HG02885 (cell line): ENCODE data around the gene KCNJ10.

Source experiments
- ATAC-seq: cut with Tn5 transposase; IDR thresholded peaks from one replicate; pipeline ENCODE4 v1.9.1; 2021; ENCODE audit warnings: mild to moderate bottlenecking; ENCODE audit not compliant: unreplicated experiment, poor library complexity

KCNJ10 gene

GRCh38 chr1:160031365-160032164 is 38.4 kb downstream of the KCNJ10 start, which contains the start of gene PIGM:
Gene PIGM, minus strand, starts transcription at chr1:160031990. Its CDS starts 251 bp downstream, at chr1:160031739.
- ATAC-seq = peak; percentile 95

DNA sequence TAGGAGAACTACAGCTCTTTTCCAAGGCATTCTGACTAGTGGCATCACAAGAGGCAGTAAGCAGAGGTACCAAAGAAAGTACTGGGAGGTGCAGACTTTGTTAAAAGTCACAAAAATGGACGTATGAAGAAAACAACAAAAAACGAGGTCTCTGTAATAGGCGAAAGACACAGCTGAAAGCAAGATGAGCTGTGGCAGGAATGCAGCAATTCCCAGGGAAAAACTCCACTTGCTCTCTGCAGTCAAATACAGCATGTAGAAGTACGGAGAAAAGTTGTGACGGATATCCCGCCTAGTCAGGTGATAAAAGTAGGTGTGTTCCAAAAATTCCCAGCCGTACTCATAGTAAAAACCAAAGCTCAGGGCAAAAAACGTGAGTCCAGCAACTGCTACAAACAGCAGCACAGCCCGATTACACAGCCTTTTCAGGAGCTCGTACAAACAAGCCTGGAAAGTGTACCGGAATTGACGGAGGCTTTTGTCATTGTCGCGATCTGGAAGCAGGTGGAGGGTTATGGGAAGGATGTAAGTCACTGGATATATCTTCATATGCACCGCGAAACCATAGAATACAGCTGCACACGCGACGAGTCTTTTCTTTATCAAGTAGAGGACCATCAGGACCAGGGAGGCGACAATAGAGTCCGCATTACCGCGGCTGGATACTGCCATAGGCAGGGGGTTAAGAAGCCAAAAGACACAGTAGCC is 39.1 kb downstream of the KCNJ10 start:
- ATAC-seq = peak; percentile 24

DNA sequence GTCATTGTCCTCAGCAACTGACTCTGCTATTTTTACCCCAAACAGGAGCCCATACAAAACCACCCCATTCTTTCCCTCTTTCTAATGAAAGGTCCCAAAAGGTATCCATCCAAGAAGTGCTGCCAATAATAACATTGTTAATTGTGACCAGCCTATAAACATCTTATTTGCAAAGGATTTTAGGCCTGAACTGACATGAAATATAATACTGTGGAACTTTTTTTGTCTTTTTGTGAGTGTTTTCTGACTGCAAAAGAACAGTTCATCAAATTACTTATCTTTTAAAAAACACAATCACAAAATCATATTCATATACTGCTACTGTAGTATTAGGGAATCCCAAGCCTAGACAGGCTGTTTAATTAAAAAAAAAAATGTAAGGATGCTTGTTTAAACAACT is 41.5 kb downstream of the KCNJ10 start:
- no peak for ATAC-seq

DNA sequence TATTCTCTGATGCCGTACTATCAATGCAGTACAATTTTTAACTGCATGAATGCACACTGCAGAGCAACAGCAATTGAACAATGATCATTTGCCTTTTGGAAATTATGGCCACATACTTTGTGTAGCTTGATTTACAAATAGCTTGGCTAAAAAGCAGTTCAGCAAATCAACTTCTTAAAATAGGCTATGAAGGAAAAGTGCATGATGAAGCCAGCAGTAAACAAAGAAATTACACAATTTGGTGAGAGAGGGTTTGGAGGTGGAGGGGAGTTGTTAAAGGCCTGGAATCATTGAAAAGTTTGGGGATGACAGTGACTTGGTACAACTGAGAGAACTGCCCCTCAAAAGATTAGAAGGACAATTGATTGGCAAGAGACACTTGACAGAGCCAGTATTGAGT is 44.6 kb downstream of the KCNJ10 start:
- no peak for ATAC-seq

- no peak for ATAC-seq
Observed at GRCh38 chr1:160024195-160024905, 45.6 kb downstream of the KCNJ10 start.

DNA sequence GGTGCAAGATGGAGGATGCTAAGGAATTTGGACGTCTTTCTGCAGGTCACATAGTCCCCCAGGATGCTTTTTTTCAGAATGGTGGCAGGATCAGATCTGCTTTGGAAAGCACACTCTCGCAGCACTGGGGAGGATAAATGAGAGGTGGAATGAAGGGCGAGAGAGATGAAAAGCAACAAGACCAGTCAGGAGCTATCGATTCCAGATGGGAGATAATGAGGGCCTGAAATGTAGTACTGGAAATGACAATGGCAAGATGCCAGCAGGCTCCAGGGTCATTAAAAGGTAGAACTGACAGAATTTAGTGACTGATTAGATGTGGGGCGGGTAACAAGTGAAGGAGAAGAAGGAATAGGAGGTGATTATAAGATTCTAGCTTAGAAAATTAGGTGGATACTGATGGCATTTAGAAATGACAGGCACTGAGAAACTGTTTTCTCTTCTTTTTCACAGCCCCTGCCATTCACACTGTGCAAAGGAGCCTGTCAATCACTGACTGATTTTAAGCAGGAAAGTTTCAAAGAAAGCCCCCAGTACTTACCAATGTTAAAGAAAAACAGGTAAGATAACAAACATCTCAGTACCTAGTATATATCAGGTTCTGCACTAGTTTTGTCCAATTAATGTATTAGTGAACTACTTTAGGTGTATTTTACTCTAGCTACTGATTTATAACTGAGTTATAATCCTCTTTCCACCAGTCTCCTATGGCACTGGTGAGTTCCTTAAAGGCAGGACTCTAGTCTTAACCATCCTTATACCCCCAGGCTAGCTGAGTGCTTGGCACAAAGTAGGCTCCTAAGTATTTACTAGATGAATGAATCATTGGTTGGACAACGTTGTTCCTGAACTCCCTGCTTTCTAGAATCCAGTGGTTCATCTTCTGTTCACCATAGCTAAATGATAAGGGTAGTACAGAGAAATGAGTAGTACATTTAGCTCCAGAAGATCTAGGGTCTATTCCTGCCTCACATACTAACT is 47.3 kb downstream of the KCNJ10 start:
- ATAC-seq = no peak

DNA sequence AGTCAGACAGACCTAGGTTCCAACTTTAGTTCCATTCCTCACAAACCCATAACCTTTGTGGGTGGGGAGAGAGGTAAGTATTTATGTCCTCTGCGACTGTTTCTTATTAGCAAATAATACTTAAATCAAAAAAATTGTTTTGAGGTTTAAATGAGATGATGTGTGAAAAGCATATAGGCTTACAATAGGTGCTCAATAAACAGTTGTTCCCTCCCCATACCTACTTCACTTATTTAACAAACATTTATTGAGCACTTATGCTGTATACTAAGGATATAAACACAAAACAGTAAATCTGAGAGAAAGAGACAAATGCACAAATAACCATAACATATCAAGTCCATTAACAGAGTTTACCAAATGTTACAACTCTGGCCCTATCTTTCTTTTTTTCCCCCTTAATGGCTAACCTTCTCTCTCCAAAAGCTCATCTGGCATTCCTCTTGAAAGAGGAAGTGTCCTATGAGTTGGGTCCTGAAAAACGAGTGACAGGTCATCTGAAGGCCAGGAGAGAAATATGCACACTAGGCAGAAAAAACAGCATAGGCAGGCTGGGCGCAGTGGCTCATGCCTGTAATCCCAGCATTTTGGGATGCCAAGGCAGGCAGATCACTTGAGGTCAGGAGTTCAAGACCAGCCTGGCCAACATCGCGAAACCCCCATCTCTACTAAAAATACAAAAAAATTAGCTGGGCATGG is 48.4 kb downstream of the KCNJ10 start:
- no peak for ATAC-seq

DNA sequence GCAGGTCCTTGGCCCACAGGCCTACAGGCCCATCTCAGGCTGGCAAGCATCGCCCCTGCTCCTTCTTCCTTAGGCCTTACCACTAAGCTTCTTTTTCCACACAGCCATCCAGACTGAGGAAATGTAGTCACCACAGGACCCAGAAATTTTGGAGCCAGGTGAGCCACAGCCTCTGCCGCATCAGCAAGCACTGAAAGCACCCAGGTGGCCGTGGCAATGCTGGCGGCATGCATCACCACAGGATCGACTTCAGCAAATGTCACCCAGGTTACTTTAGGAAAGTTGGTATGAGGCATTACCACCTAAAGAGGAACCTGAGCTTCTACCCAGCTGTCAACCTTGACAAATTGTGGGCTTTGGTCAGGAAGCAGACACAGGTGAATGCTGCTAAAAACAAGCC is 49.8 kb downstream of the KCNJ10 start:
- no peak for ATAC-seq

DNA sequence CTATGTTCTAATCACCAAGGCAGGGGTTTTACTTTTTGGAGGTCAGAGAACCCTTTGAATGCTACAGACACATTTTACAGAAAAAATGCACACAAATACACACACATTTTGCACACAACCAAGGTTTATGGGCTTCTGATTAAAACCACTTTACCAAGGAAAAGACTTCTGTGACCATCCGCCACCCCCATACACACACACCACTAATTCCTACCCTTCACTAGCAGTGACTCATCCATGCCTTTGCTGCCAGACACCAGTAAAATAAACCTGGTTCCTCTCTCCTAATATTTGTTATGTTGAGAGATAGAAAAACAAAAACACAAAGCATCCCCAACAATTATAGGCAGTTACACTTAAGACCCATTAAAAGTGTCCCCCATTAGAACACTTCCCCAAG is 51.1 kb downstream of the KCNJ10 start:
- ATAC-seq = no peak

- ATAC-seq = no peak
Observed at GRCh38 chr1:160018347-160018746, 51.6 kb downstream of the KCNJ10 start.

GRCh38 chr1:160017592-160017991 is 52.4 kb downstream of the KCNJ10 start:
- ATAC-seq = no peak

DNA sequence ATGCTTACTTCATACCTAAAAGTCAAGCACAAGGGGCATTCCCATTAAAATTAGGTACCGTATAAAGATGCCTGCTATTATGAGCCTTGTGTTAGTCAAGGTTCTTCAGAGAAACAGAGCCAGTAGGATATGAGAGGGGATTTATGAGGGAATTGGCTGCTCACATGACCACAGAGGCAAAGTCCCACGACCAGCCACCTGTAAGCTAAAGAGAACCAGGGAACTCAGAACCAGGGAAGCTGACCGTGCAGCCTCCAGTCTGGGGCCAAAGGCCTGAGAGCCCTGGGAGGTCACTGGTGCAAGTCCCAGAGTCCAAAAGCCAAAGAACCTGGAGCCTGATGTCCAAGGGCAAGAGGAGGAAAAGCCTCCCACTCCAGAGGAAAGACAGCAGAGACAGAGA is 58.2 kb downstream of the KCNJ10 start:
- ATAC-seq = no peak

GRCh38 chr1:160009801-160010200 is 60.2 kb downstream of the KCNJ10 start:
- no peak for ATAC-seq

GRCh38 chr1:160009081-160009480 is 60.9 kb downstream of the KCNJ10 start:
- no peak for ATAC-seq

DNA sequence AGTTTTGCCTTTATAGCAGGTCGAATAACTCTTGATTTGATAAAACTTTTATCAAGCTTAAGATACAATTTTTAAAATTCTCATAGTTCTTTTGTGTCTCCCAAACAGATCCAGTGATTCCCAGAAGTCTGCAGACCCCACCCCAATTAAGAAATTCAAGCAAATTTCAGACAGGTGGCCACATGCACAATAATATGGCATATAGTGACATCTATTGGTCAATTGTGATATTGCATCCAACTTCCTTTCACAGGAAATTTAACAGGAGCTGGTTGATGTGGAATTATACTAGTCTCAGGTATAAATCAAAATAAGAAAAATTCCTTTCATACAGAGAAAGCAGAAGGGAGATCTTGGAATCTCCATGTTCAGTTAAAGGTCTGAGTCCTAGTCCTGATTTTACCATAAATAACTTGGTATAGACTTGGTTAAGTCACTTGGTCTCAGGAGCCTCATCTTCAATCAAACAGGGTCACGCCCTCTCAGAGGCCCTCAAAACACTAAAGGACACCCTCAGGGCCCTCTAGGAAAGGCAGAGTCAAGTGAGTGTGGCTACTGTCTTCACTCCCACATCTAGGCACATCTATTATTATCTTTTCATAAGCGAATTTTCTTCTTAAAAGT is 62.3 kb downstream of the KCNJ10 start:
- no peak for ATAC-seq

DNA sequence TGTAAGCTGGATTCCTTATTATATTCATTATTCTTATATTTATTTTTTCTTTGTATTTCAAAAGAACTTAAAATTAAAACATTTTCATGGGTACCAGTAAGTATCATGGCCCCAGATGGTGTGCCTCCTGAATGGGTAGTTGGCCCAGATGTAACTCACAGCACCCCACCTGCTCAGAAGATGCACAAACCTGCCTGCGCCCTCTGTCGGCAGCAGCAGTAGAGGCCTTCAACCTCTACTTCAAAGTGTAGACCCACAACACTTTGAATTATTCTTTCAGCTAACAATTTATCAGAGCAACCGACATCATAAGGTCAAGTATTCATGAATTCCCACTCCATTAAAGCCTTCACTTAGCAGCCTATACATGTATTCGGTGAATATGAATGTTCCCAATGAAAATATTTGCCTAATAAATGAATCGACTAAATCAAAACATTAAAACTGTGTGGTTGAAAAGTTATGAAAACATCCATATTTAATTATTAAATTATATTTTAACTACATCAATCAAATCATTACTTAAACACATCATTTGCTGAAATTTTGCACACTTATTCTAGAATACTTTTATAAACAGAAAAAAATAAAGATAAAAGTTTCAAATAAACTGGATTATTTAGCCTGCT is 63.5 kb downstream of the KCNJ10 start:
- peak; percentile 78 for ATAC-seq

DNA sequence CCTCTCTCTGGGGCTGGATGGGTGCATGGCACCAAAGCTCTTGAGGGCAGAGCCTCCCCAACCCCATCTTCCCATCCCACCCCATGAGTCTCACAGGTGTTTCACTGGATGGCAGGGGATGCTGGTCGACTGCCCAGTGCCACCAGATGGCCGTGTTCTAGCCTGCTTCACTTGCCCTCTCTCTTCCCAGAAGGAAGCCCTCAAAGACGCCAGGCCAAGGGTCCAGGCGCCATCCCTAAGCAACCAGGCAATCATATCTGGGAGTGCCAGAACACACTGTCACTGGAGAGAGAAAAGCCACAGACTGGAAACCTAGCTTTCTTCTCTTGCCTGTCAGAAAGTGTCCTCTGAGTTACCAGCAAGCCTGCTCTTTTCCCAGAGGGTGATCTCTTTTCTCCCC is 64.9 kb downstream of the KCNJ10 start:
- ATAC-seq = no peak

GRCh38 chr1:160004425-160004824 is 65.5 kb downstream of the KCNJ10 start:
- ATAC-seq = no peak
